Hepatocyte (in vitro differentiated cells): ENCODE measurements around the gene SPATA12. TPM values are rescaled to one million over a fixed set of nuclear protein-coding genes. Genes with fewer than 3 reads are reported as not detected.

Experiments
- DNase-seq: peaks from one replicate; pipeline ENCODE4 v3.0.0-alpha.2; 2016; ENCODE audit warnings: low spot score
- H2AFZ ChIP-seq: fragments of 200-600 bp; sonication (generic); 2 replicates; pipeline ENCODE4 v1.6.0; 2016; ENCODE audit warnings: antibody characterized with exemption, mild to moderate bottlenecking
- H3K27ac ChIP-seq: fragments of 200-600 bp; sonication (generic); 2 replicates; pipeline ENCODE4 v1.5.1; 2016; ENCODE audit warnings: mild to moderate bottlenecking
- H3K27me3 ChIP-seq: fragments of 200-600 bp; sonication (generic); 2 replicates; pipeline ENCODE4 v1.6.1; 2016
- H3K36me3 ChIP-seq: fragments of 200-600 bp; sonication (generic); replicated peaks from 2 replicates; pipeline ENCODE4 v1.5.1; 2016; ENCODE audit warnings: low read depth; ENCODE audit not compliant: insufficient read depth
- H3K4me1 ChIP-seq: fragments of 200-600 bp; sonication (generic); 2 replicates; pipeline ENCODE4 v1.5.1; 2016; ENCODE audit warnings: mild to moderate bottlenecking, moderate library complexity; ENCODE audit not compliant: insufficient read depth
- H3K4me2 ChIP-seq: fragments of 200-600 bp; sonication (generic); 2 replicates; pipeline ENCODE4 v1.6.0; 2016
- H3K4me3 ChIP-seq: fragments of 200-600 bp; sonication (generic); 2 replicates; pipeline ENCODE4 v1.5.1; 2016; ENCODE audit warnings: mild to moderate bottlenecking
- H3K79me2 ChIP-seq: fragments of 200-600 bp; sonication (generic); 2 replicates; pipeline ENCODE4 v1.6.0; 2017; ENCODE audit warnings: mild to moderate bottlenecking
- H3K9me2 ChIP-seq: fragments of 200-600 bp; sonication (generic); replicated peaks from 2 replicates; pipeline ENCODE4 v1.6.0; 2017; ENCODE audit warnings: mild to moderate bottlenecking; ENCODE audit not compliant: insufficient read depth
- H3K9me3 ChIP-seq: fragments of 200-600 bp; sonication (generic); 2 replicates; pipeline ENCODE4 v1.5.1; 2016; ENCODE audit warnings: low read depth, mild to moderate bottlenecking
- H4K20me1 ChIP-seq: fragments of 200-600 bp; sonication (generic); 2 replicates; pipeline ENCODE4 v1.6.0; 2016; ENCODE audit warnings: mild to moderate bottlenecking; ENCODE audit not compliant: insufficient read depth, poor library complexity, severe bottlenecking
- EZH2 ChIP-seq: fragments of 200-600 bp; sonication (generic); IDR thresholded peaks from 2 replicates; pipeline ENCODE4 v1.6.1; 2016; ENCODE audit warnings: antibody characterized with exemption, mild to moderate bottlenecking, borderline replicate concordance
- EZH2phosphoT487 ChIP-seq: fragments of 200-600 bp; sonication (generic); IDR thresholded peaks from one replicate; pipeline ENCODE4 v1.6.1; 2018; ENCODE audit warnings: antibody characterized with exemption, mild to moderate bottlenecking, low read depth, moderate library complexity; ENCODE audit not compliant: unreplicated experiment, severe bottlenecking
- WGBS: methylation state at CpG from one replicate; pipeline ENCODE4 v1.1.6; 2016; ENCODE audit warnings: low lambda C conversion rate; ENCODE audit errors: missing lambda C conversion rate; 5-methylcytosine and 5-hydroxymethylcytosine counted together
- polyA plus RNA-seq: library from polyadenylated mRNA; unstranded; fragments of >200 nt; fragmentation: Nextera tagmentation; extraction: Ambion mirVana; gene quantifications from 2 replicates; pipeline ENCODE4 v1.2.1, GENCODE V29; 2016
- total RNA-seq: library from RNA; depleted of rRNA; stranded (reverse); fragments of >200 nt; gene quantifications from 2 replicates; pipeline ENCODE4 v1.2.3, GENCODE V29; 2014
- TF ChIP-seq, protein P1 (sequence below): fragments of 200-600 bp; sonication (generic); IDR thresholded peaks from 2 replicates; pipeline ENCODE4 v1.5.1; 2016; ENCODE audit warnings: antibody characterized with exemption, mild to moderate bottlenecking; ENCODE audit not compliant: poor library complexity

Gene SPATA12
- total and polyA plus RNA-seq, 2 experiments from 2014 or later: 0.10 to 0.25 TPM

DNA sequence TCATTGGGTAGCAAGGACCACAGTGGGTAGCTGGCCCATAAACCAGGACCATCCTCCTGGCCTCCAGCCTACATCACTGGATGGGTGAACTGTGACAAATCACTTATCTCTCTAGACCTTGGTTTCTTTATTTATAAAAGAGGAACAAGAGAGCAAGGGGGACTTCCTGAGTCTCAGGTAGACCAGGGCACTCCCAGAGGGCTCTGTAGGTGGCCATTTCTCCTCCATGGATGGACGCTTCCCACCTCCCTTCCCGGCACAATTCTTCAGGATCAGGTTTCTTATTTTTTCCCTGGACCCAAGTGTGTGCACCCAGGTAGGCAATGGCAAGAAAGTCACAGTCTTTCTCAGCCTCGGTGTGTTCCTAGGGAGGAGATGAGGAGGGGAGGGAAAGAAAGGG is 41.4 kb upstream of the SPATA12 start:
- H3K4me2 ChIP-seq: no peak overlapping the region
- no peak for DNase-seq
- H4K20me1 ChIP-seq: no peaks in the 10 kb centered on the region
- peaks cover 4% of the 10 kb centered on the region for H3K4me1 ChIP-seq
- no peaks in the 10 kb centered on the region for H3K36me3 ChIP-seq
- no peak overlapping the region for H3K4me3 ChIP-seq
- H3K9me3 ChIP-seq: no peaks in the 10 kb centered on the region
- 89% methylated on average over 3 of the region's 3 CpGs for WGBS
- no peaks in the 10 kb centered on the region for H3K27me3 ChIP-seq
- no peaks in the 10 kb centered on the region for H3K79me2 ChIP-seq
- no peak overlapping the region for H2AFZ ChIP-seq
- H3K27ac ChIP-seq: no peak overlapping the region
- TF ChIP-seq EZH2phosphoT487 (no peak), EZH2 (no peak)
- TF ChIP-seq, protein P1, sequence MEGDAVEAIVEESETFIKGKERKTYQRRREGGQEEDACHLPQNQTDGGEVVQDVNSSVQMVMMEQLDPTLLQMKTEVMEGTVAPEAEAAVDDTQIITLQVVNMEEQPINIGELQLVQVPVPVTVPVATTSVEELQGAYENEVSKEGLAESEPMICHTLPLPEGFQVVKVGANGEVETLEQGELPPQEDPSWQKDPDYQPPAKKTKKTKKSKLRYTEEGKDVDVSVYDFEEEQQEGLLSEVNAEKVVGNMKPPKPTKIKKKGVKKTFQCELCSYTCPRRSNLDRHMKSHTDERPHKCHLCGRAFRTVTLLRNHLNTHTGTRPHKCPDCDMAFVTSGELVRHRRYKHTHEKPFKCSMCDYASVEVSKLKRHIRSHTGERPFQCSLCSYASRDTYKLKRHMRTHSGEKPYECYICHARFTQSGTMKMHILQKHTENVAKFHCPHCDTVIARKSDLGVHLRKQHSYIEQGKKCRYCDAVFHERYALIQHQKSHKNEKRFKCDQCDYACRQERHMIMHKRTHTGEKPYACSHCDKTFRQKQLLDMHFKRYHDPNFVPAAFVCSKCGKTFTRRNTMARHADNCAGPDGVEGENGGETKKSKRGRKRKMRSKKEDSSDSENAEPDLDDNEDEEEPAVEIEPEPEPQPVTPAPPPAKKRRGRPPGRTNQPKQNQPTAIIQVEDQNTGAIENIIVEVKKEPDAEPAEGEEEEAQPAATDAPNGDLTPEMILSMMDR: no peak
- no peaks in the 10 kb centered on the region for H3K9me2 ChIP-seq

DNA sequence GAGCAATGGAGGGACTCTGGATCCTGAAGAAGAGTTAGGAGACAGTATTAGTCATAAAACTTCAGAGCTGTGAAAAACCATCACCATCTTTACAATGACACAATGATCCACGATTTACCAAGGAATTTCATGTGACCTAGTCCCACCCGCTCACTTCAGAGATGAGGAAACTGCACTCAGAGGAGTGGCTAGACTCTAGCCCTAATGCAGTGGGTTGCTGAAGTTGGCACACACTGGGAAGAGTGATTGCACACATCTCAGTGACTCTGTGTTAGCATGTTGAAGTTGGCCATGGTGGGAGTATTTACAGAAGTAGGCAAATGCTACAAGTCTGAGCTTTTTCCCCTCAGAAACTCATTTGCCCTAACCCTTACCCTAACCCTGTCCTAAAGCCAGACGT is 35.2 kb upstream of the SPATA12 start:
- no peaks in the 10 kb centered on the region for H3K79me2 ChIP-seq
- 67% methylated on average over 3 of the region's 3 CpGs for WGBS
- no peak overlapping the region for H3K4me3 ChIP-seq
- H3K9me3 ChIP-seq: no peaks in the 10 kb centered on the region
- H2AFZ ChIP-seq: no peak overlapping the region
- no peaks in the 10 kb centered on the region for H3K27me3 ChIP-seq
- no peak for TF ChIP-seq EZH2phosphoT487
- no peak for TF ChIP-seq EZH2
- TF ChIP-seq, protein P1: no peak
- no peak overlapping the region for H3K4me2 ChIP-seq
- no peaks in the 10 kb centered on the region for H3K9me2 ChIP-seq
- no peak for DNase-seq
- no peaks in the 10 kb centered on the region for H3K4me1 ChIP-seq
- H3K36me3 ChIP-seq: no peaks in the 10 kb centered on the region
- H4K20me1 ChIP-seq: no peaks in the 10 kb centered on the region
- no peak overlapping the region for H3K27ac ChIP-seq

DNA sequence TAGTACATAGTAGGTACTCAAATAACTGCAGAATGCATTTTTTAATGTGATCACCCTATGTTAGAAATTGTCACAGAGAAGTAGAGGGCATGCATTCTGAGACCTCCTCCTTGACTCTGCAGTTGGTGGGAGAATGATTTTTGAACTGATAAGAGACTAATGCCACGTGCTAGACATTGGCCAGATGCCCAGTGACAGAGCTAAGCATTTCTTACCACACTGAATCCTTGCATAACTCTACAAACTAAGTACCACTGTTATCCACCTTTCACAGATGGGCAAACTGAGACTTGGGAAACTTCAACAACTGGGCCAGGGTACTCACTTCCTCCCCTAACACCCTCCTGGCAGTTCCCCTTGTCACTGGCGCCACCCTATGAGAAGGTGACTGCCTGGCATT is 33.5 kb upstream of the SPATA12 start:
- no peaks in the 10 kb centered on the region for H3K9me2 ChIP-seq
- WGBS: 79% methylated on average over 2 of the region's 2 CpGs
- no peaks in the 10 kb centered on the region for H3K27me3 ChIP-seq
- H3K36me3 ChIP-seq: no peaks in the 10 kb centered on the region
- no peak for DNase-seq
- no peak overlapping the region for H3K4me2 ChIP-seq
- H3K4me3 ChIP-seq: no peak overlapping the region
- H4K20me1 ChIP-seq: no peaks in the 10 kb centered on the region
- H3K27ac ChIP-seq: no peak overlapping the region
- no peaks in the 10 kb centered on the region for H3K79me2 ChIP-seq
- no peaks in the 10 kb centered on the region for H3K4me1 ChIP-seq
- no peaks in the 10 kb centered on the region for H3K9me3 ChIP-seq
- no peak overlapping the region for H2AFZ ChIP-seq
- TF ChIP-seq, protein P1: no peak
- TF ChIP-seq EZH2: no peak
- no peak for TF ChIP-seq EZH2phosphoT487

DNA sequence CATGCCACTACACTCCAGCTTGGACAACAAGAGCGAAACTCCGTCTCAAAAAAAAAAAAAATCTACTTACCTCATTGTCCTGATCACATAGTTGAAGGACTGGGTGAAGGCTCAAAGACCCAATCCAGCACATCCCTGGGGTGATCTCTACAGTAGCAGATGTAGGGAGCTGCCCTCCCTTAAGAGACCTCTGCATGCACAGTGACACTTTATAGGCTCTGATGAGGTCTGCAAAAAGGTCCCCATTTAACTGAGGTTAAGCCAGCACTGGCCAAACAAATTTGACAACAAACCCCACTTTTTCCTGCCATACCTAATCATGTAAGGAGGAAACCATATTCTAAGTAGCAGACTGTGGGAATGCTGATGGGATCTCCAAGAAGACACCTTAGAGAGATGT is 31.1 kb upstream of the SPATA12 start:
- H3K4me3 ChIP-seq: no peak overlapping the region

More for the DNA sequence above, 31.1 kb upstream of the SPATA12 start:
- Histone ChIP-seq H3K36me3 (no peaks in the 10 kb centered on the region), H3K27me3 (no peaks in the 10 kb centered on the region), H3K9me2 (no peaks in the 10 kb centered on the region), H3K79me2 (no peaks in the 10 kb centered on the region), H3K4me1 (no peaks in the 10 kb centered on the region), H3K27ac (no peak overlapping the region), H3K9me3 (no peaks in the 10 kb centered on the region), H3K4me2 (no peak overlapping the region), H2AFZ (no peak overlapping the region), H4K20me1 (no peaks in the 10 kb centered on the region)
- WGBS: 100% methylated on average over 2 of the region's 2 CpGs
- TF ChIP-seq, protein P1: no peak
- TF ChIP-seq EZH2 (no peak), EZH2phosphoT487 (no peak)
- DNase-seq: no peak
